Measurements from ENCODE around the gene CIZ1.
A peak's percentile ranks its signal among the peaks of the same experiment; 100 is the strongest.

The CIZ1 gene

GRCh38 chr9:128159784-128160602, 31.4 kb downstream of the CIZ1 start, which contains the start of gene BBLN:
BBLN (plus strand) TSS chr9:128160265; CDS start chr9:128160408, 143 bp downstream.
- peak within 1 kb of the TSS; percentile 89 for H3K4me2 ChIP-seq (ENCODE audit: insufficient read depth, low read length, poor library complexity, severe bottlenecking)
- H3K18ac ChIP-seq (ENCODE audit: low read length), result peak within 1 kb of the TSS; percentile 98
- H3K27ac ChIP-seq (replicated peaks; ENCODE audit: low read length), result peak within 1 kb of the TSS; percentile 67
- H3K27me3 ChIP-seq (ENCODE audit: control insufficient read depth in 3 of 3, insufficient read depth in 3 of 3, low read depth in 1 of 3, low read length in 3 of 3), result no peaks in the 10 kb centered on the region
- H2BK120ac ChIP-seq (ENCODE audit: low read depth, low read length), result peak within 1 kb of the TSS; percentile 72
- peak within 1 kb of the TSS; percentile 95 for H2AK5ac ChIP-seq (ENCODE audit: low read depth, low read length)
- H3K14ac ChIP-seq (ENCODE audit: low read length), result peak within 1 kb of the TSS; percentile 98
- no CpG with 5 or more reads among the region's 77 CpGs for WGBS, 2 donors (ENCODE audit: extremely low coverage in 2 of 2, insufficient read length in 2 of 2, insufficient replicate concordance in 1 of 2)
- H3K23ac ChIP-seq (ENCODE audit: low read depth, low read length, poor library complexity), result peak within 1 kb of the TSS; percentile 100
- H3K4ac ChIP-seq (ENCODE audit: low read length), result peak within 1 kb of the TSS; percentile 46
- peak within 1 kb of the TSS; percentile 75 for H2BK5ac ChIP-seq (ENCODE audit: low read length)
- H3K4me3 ChIP-seq (ENCODE audit: low read length in 2 of 2), result peak within 1 kb of the TSS; percentile 87 to 93
- H3K79me1 ChIP-seq (ENCODE audit: low read depth, low read length), result peaks cover 12% of the 10 kb centered on the region
- peak; percentile 95 for DNase-seq (ENCODE audit: low spot score)
- peak within 1 kb of the TSS; percentile 41 for H2BK12ac ChIP-seq (ENCODE audit: low read length)
- H4K91ac ChIP-seq (ENCODE audit: low read depth, low read length, poor library complexity), result no peak within 1 kb of the TSS
- H2AFZ ChIP-seq (ENCODE audit: low read length), result peak within 1 kb of the TSS; percentile 97
- H3K9me3 ChIP-seq (replicated peaks in 1 of 2; ENCODE audit: control insufficient read depth in 2 of 2, insufficient read depth in 1 of 2, low read depth in 1 of 2, low read length in 2 of 2), result no peaks in the 10 kb centered on the region
- H2BK15ac ChIP-seq (ENCODE audit: low read length), result peak within 1 kb of the TSS; percentile 94
- peaks cover 4 to 16% of the 10 kb centered on the region in 2 donors for H3K4me1 ChIP-seq (ENCODE audit: control insufficient read depth in 2 of 2, insufficient read depth in 1 of 2, low read depth in 1 of 2, low read length in 2 of 2)
- H3K9ac ChIP-seq (ENCODE audit: low read depth, low read length, poor library complexity), result peak within 1 kb of the TSS; percentile 97
- H4K8ac ChIP-seq (ENCODE audit: low read depth, low read length), result no peak within 1 kb of the TSS
- H3K36me3 ChIP-seq (replicated peaks in 1 of 2; ENCODE audit: control insufficient read depth in 2 of 2, insufficient read depth in 2 of 2, low read length in 2 of 2), result peaks cover 24 to 30% of the 10 kb centered on the region in 2 donors

GRCh38 chr9:128159522-128159783, 31.9 kb downstream of the CIZ1 start:
- Histone ChIP-seq H4K8ac (ENCODE audit: low read depth, low read length) (no peak overlapping the region), H2AK5ac (ENCODE audit: low read depth, low read length) (peak overlapping the region; percentile 91), H3K18ac (ENCODE audit: low read length) (peak overlapping the region; percentile 73), H3K14ac (ENCODE audit: low read length) (no peak overlapping the region), H3K27ac (replicated peaks; ENCODE audit: low read length) (peak overlapping the region; percentile 67), H2BK120ac (ENCODE audit: low read depth, low read length) (no peak overlapping the region), H3K4me2 (ENCODE audit: insufficient read depth, low read length, poor library complexity, severe bottlenecking) (peak overlapping the region; percentile 57), H3K9ac (ENCODE audit: low read depth, low read length, poor library complexity) (no peak overlapping the region), H3K9me3 (replicated peaks in 1 of 2; ENCODE audit: control insufficient read depth in 2 of 2, insufficient read depth in 1 of 2, low read depth in 1 of 2, low read length in 2 of 2) (no peaks in the 10 kb centered on the region), H3K79me1 (ENCODE audit: low read depth, low read length) (peaks cover 12% of the 10 kb centered on the region), H4K91ac (ENCODE audit: low read depth, low read length, poor library complexity) (no peak overlapping the region), H2AFZ (ENCODE audit: low read length) (peak overlapping the region; percentile 96), H3K27me3 (ENCODE audit: control insufficient read depth in 3 of 3, insufficient read depth in 3 of 3, low read depth in 1 of 3, low read length in 3 of 3) (no peaks in the 10 kb centered on the region), H3K4ac (ENCODE audit: low read length) (no peak overlapping the region), H2BK5ac (ENCODE audit: low read length) (peak overlapping the region; percentile 56), H3K4me1 (ENCODE audit: control insufficient read depth in 2 of 2, insufficient read depth in 1 of 2, low read depth in 1 of 2, low read length in 2 of 2) (peaks cover 4 to 16% of the 10 kb centered on the region in 2 donors), H3K23ac (ENCODE audit: low read depth, low read length, poor library complexity) (peak overlapping the region; percentile 100), H3K36me3 (replicated peaks in 1 of 2; ENCODE audit: control insufficient read depth in 2 of 2, insufficient read depth in 2 of 2, low read length in 2 of 2) (peaks cover 22 to 26% of the 10 kb centered on the region in 2 donors), H3K4me3 (ENCODE audit: low read length in 2 of 2) (peak overlapping the region; percentile 72 to 93), H2BK15ac (ENCODE audit: low read length) (peak overlapping the region; percentile 94), H2BK12ac (ENCODE audit: low read length) (no peak overlapping the region)
- WGBS, 2 donors (ENCODE audit: extremely low coverage in 2 of 2, insufficient read length in 2 of 2, insufficient replicate concordance in 1 of 2), result no CpG with 5 or more reads among the region's 11 CpGs
- DNase-seq (ENCODE audit: low spot score), result no peak

- no peak overlapping the region for H3K9ac ChIP-seq (ENCODE audit: low read depth, low read length, poor library complexity)
- H2BK5ac ChIP-seq (ENCODE audit: low read length), result no peak overlapping the region
- peaks cover 10% of the 10 kb centered on the region for H3K79me1 ChIP-seq (ENCODE audit: low read depth, low read length)
- no peak overlapping the region for H3K27ac ChIP-seq (replicated peaks; ENCODE audit: low read length)
- no peak overlapping the region for H4K91ac ChIP-seq (ENCODE audit: low read depth, low read length, poor library complexity)
- no peak overlapping the region for H2BK12ac ChIP-seq (ENCODE audit: low read length)
- peak overlapping the region; percentile 6 for H2BK15ac ChIP-seq (ENCODE audit: low read length)
- H2BK120ac ChIP-seq (ENCODE audit: low read depth, low read length), result no peak overlapping the region
- no peaks in the 10 kb centered on the region for H3K27me3 ChIP-seq (ENCODE audit: control insufficient read depth in 3 of 3, insufficient read depth in 3 of 3, low read depth in 1 of 3, low read length in 3 of 3)
- no peaks in the 10 kb centered on the region for H3K9me3 ChIP-seq (replicated peaks in 1 of 2; ENCODE audit: control insufficient read depth in 2 of 2, insufficient read depth in 1 of 2, low read depth in 1 of 2, low read length in 2 of 2)
- H3K23ac ChIP-seq (ENCODE audit: low read depth, low read length, poor library complexity), result no peak overlapping the region
- H2AFZ ChIP-seq (ENCODE audit: low read length), result no peak overlapping the region
- DNase-seq (ENCODE audit: low spot score), result no peak
- H3K36me3 ChIP-seq (replicated peaks in 1 of 2; ENCODE audit: control insufficient read depth in 2 of 2, insufficient read depth in 2 of 2, low read length in 2 of 2), result no peaks in the 10 kb centered on the region
- WGBS, 2 donors (ENCODE audit: extremely low coverage in 2 of 2, insufficient read length in 2 of 2, insufficient replicate concordance in 1 of 2), result no CpG with 5 or more reads among the region's 7 CpGs
- H3K4me1 ChIP-seq (ENCODE audit: control insufficient read depth in 2 of 2, insufficient read depth in 1 of 2, low read depth in 1 of 2, low read length in 2 of 2), result peaks cover 4 to 12% of the 10 kb centered on the region in 2 donors
- no peak overlapping the region for H3K4ac ChIP-seq (ENCODE audit: low read length)
- H4K8ac ChIP-seq (ENCODE audit: low read depth, low read length), result no peak overlapping the region
- no peak overlapping the region for H3K14ac ChIP-seq (ENCODE audit: low read length)
- H3K18ac ChIP-seq (ENCODE audit: low read length), result peak overlapping the region; percentile 4
- no peak overlapping the region for H2AK5ac ChIP-seq (ENCODE audit: low read depth, low read length)
- no peak overlapping the region for H3K4me2 ChIP-seq (ENCODE audit: insufficient read depth, low read length, poor library complexity, severe bottlenecking)
- H3K4me3 ChIP-seq (ENCODE audit: low read length in 2 of 2), result no peak overlapping the region
Measured at GRCh38 chr9:128155736-128156500, 35.5 kb downstream of the CIZ1 start.

Measured in neuronal stem cell (in vitro differentiated cells).